ENCODE data around the gene IDH2. TPM values are rescaled to one million over a fixed set of nuclear protein-coding genes. Genes with fewer than 3 reads are reported as not detected.

IDH2 gene
- total and polyA plus RNA-seq, 10 of the 15 experiments (the other 5 are each of a cell fraction or from before 2014, with no cell fraction given): 2.3 to 358 (median 242) TPM

- TF ChIP-seq SKIL (IDR thresholded peaks at IDR 0.05; ENCODE audit: low read depth, poor library complexity, severe bottlenecking) (no peak), CREM (IDR thresholded peaks at IDR 0.05; ENCODE audit: low read depth) (no peak)
These were observed 27.4 kb downstream of the IDH2 start (continued) for GRCh38 chr15:90074916-90075315.

- FAIRE-seq (no peak), ATAC-seq (no peak), DNase-seq (ENCODE audit: low read depth, low spot score) (no peak)
- Histone ChIP-seq H2AFZ (ENCODE audit: control insufficient read depth, low read depth, low read length) (no peak overlapping the region), H3K79me2 (ENCODE audit: control insufficient read depth, insufficient read depth, low read length) (no peaks in the 10 kb centered on the region), H3K9me3 (replicated peaks; ENCODE audit: control insufficient read depth, insufficient read depth, low read length) (no peaks in the 10 kb centered on the region), H3K27ac (ENCODE audit: control insufficient read depth, insufficient read depth) (no peak overlapping the region), H3K36me3 (ENCODE audit: control insufficient read depth in 2 of 2, insufficient read depth in 2 of 2, low read length in 1 of 2) (peaks cover 24 to 47% of the 10 kb centered on the region in 2 experiments), H3K9ac (ENCODE audit: control insufficient read depth, insufficient read depth, low read length) (no peak overlapping the region), H3K4me2 (ENCODE audit: control insufficient read depth, insufficient read depth) (no peak overlapping the region), H3K27me3 (replicated peaks in 1 of 2; ENCODE audit: control insufficient read depth in 2 of 2, insufficient read depth in 2 of 2, low read length in 1 of 2) (no peaks in the 10 kb centered on the region), H4K20me1 (ENCODE audit: control insufficient read depth, insufficient read depth) (no peaks in the 10 kb centered on the region), H3K4me3 (no peak overlapping the region), H3K4me1 (ENCODE audit: control insufficient read depth, insufficient read depth, low read length) (no peaks in the 10 kb centered on the region)
- intact Hi-C loops (cut with micrococcal nuclease; ENCODE audit: unreplicated experiment): loop anchor here (5.0 kb wide), 2 partner anchors 42 to 332 kb away; no protein-coding TSS in a partner anchor
- TF ChIP-seq PKNOX1 (IDR thresholded peaks at IDR 0.05) (no peak), DPF2 (IDR thresholded peaks at IDR 0.05) (no peak), CREB1 (IDR thresholded peaks at IDR 0.05; ENCODE audit: low read depth) (no peak), MLLT1 (IDR thresholded peaks at IDR 0.05) (no peak), CUX1 (IDR thresholded peaks at IDR 0.05; ENCODE audit: insufficient replicate concordance, low read depth, low read length) (no peak), FOXK2 (IDR thresholded peaks at IDR 0.05) (no peak), TBL1XR1 (IDR thresholded peaks at IDR 0.05; ENCODE audit: low read depth, low read length) (no peak)
- CTCF ChIA-PET: interaction anchor here (0.6 to 7.5 kb wide), 3 partner anchors 175 to 211 kb away, joined by 3 to 85 read pairs (median 7); no protein-coding TSS in a partner anchor
- 96% methylated on average over 12 of the region's 12 CpGs for whole genome bisulfite sequencing (ENCODE audit: insufficient coverage, insufficient replicate concordance, low lambda C conversion rate, missing lambda C conversion rate)
- SMC1A ChIA-PET (ENCODE audit: uncharacterized antibody, unreplicated experiment): interaction anchor here (1.0 kb wide), 1 partner anchor 177 kb away, joined by 3 read pairs; no protein-coding TSS in a partner anchor
- no TSS peak for BruUV-seq (replicated peaks)
- POLR2A ChIA-PET: interaction anchor here (0.7 kb wide), 1 partner anchor 139 kb away, joined by 6 read pairs; no protein-coding TSS in a partner anchor
- in situ Hi-C loops (cut with MboI): loop anchor here (5.0 kb wide), 1 partner anchor 177 kb away; no protein-coding TSS in a partner anchor
- RAD21 ChIA-PET (ENCODE audit: unreplicated experiment): interaction anchor here (0.6 kb wide), 1 partner anchor 21 kb away, joined by 3 read pairs; no protein-coding TSS in a partner anchor
These were observed 28.2 kb downstream of the IDH2 start for GRCh38 chr15:90074023-90074422.

Data from GM12878 (cell line).